HG02840 (cell line): Measurements from ENCODE around the gene EPB41L2.
"Not testable (repeated sequence)": the region's sequence is repeated elsewhere in the genome, so short reads cannot be mapped to it uniquely, and the experiment has no call there.

ENCODE experiments used
- ATAC-seq: cut with Tn5 transposase; IDR thresholded peaks from one replicate; pipeline ENCODE4 v1.9.1; 2021; ENCODE audit warnings: mild to moderate bottlenecking, moderate library complexity, moderate number of reproducible peaks; ENCODE audit not compliant: unreplicated experiment, low FRiP score

The EPB41L2 gene

DNA sequence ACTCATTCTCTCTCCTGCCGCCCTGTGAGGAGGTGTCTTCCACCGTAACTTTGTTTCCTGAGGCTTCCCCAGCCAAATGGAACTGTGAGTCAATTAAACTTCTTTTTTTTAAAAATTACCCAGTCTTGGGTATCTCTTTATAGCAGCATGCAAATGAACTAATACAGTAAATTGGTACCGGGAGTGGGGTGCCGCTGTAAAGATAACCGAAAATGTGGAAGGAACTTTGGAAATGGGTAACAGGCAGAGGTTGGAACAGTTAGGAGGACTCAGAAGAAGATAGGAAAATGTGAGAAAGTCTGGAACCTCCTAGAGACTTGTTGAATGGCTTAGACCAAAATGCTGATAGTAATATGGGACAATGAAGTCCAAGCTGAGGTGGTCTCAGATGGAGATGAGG lies 55.8 kb downstream of the EPB41L2 start:
- no peak for ATAC-seq

DNA sequence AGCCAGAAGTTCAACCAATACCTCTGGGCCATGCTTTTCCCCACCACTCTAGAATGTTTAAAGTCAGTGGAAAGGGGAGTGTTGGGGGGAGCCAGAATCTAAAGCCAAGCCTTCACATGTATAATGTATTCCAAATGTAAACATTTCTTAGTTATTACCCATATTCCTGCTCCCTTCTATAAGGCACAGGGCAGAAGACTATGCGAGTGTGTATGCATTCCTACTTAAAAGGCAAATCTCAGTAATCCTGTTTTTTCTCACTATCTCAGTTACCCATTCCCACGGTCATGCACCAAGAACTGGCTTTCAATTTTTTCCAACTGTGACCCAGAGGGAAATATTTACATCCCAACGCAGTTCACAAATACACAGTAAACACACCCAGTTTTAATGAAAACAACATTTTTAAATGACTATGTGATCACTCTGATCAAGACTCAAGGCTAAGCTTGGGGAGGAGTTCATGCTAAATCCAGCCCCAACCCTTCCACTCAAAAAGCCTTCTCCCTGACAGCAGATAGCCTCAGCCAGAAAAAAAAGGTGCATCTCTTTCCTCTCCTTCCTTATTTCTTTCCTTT lies 57.5 kb downstream of the EPB41L2 start:
- ATAC-seq = no peak

DNA sequence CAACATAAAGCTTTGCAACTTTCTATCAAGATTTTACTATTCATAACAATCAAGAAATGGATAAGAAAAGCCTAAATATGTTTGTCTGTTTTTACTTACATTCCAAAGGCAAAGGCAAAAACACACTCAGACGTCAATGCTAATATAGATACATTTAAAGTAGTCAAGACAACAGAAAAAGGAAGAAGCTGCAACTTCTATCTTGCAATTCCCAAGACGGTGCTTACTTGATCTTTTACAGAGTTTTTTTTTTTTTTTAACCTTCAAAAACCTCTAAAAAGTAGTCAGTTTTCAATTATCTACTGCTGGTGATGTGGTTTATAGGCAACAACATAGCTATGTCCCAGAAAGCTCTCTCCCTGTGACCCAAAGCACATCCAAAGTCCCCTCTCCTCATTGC lies 58.1 kb downstream of the EPB41L2 start:
- no peak for ATAC-seq

DNA sequence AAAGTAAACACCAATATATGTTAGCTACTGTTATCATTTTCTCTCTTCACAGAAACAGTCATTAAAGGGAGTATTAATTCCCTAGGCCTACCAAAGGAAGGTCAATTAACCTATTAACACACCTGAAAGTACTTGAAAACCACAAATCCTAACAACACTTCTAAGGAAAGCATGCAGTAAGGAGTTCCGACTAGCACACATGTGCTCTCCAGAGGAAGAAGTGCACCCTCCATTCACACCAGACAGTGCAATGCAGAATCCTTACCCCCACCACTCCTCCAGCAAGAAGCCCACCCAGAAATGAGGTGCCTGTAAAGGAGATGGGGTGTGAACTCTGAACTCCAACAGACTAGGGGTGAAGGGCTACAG lies 58.7 kb downstream of the EPB41L2 start:
- no peak for ATAC-seq

DNA sequence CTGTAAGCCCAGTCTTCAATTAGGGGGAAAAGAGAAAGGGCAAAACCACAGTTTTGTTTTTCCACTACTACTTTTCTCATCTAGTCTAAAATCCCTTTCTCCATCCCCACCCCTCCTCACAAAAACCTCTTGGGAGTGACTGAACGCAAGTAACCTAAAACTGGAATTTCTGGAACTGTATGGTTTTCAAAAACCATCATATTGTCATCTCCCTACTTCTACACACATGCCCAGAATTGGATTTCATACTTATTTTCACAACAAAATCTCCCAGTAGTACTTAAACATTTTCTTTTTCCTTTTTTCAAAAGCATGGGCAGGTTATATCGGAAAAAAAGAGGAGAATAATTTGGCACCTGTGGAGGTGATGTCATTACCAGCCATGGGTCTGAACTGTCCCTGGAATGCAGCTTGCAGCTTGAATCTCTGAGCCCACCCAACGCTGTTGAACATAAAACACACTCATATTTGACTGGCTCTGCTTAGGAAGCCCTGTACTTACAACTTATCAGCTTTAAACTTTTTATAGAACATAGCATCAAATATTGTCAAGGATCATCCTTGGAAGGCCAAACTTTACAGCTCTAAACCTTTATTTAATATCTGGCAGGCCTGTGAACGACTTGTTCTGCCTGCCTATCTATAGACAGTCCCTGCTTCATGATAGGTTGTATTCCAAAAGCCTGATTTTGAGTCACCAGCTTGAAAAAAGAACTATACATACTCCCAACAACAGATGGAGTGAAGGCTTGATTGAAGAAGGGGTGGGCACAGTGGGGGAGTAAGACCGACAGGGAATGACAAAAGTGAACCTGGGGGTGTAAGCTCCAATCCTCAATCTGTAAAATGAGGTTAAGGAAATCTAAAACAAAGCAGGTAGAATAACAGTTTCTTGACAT lies 59.3 kb downstream of the EPB41L2 start:
- ATAC-seq = no peak

DNA sequence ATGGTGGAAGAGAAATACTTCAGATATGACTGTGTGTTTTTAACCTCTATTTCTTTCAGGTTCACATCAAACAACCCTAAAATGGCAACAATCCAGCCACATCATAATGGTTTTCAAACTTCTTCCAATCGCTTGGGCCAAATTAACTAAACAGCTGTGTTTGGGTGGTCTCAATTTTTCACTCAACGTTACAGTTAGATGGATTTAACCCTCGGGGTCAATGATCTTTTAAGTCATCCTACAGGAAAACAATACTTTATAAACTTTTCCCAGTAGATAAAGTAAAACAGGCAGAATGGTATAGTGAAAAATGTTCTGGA lies 60.4 kb downstream of the EPB41L2 start:
- ATAC-seq = no peak

DNA sequence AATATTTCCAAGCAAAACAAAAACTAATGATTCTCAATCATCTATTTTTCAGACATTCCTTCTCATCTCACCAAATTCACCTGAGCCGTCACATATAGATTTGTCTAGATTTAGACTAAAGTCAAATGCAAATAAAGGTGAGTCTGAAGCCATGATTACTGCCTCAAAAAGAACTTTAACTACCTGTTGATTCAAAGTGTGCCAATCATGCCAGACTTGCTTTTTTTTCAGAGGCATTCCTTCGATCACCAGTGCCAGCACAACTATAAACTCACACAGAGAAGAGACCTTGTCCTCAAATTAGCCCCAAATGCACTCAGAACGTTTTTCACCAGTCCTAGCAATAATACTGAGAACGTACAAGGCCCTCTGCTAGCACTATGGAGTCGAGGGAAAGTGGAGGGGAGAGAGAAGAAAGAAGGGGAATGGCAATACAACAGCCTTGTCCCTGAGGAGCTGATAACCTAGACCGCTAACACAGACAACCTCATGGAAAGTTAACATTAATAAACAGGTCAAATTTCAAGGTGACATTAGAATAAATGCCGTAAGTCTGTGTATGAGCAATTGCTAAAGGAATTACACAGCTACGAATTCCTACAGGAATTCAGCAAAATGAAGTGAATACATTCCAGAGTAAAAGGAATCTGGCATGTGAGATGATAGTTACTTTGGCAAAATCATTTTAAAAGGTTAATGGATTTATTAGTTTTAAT lies 60.9 kb downstream of the EPB41L2 start:
- no peak for ATAC-seq

DNA sequence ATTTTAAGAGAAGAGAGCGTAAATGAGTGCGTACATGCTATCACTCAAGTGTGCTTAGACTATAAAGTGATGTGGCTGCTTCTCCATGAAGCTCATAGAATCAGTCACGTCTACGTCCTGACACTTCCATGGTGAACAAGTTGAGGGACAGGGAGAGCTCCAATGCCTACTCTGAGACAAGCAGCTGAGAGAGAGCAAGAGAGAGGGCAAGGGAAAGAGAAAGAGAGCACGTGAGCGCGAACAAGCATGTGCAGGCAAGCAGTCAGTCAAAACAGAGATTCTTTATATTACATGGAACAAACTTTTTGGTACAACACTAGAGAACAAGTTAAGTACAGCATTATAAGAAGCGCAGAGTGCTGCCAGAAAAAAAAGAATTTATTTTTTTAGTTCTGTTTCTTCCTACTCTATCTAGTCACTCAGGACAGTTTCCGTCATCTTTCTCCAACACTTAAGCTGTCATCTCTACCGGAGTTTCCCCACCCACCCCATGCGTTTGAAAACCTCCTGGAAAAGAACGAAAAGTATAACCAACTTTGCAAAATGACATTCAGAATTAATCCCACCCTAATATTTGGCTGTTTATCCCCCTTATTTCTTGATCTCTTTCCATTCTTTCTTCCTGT lies 61.8 kb downstream of the EPB41L2 start:
- no peak for ATAC-seq

DNA sequence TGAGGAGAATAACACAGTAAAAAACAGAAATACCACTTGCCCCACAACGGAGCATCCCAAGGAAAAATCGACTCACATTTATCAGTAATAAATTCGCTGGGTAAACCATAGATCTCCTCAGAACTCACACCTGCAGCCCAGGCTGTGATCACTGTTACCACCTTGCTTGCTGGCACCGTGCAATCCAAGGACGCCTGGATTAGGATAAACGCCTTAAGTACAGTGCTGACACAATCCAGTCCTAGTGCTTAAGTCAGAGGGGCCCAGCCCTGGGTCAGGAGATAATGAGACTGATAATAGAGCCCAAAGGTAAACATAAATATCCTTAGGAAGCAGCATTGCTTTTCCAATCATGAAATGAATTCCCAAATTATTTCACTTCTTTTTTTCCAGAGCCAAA lies 62.5 kb downstream of the EPB41L2 start:
- ATAC-seq = no peak

DNA sequence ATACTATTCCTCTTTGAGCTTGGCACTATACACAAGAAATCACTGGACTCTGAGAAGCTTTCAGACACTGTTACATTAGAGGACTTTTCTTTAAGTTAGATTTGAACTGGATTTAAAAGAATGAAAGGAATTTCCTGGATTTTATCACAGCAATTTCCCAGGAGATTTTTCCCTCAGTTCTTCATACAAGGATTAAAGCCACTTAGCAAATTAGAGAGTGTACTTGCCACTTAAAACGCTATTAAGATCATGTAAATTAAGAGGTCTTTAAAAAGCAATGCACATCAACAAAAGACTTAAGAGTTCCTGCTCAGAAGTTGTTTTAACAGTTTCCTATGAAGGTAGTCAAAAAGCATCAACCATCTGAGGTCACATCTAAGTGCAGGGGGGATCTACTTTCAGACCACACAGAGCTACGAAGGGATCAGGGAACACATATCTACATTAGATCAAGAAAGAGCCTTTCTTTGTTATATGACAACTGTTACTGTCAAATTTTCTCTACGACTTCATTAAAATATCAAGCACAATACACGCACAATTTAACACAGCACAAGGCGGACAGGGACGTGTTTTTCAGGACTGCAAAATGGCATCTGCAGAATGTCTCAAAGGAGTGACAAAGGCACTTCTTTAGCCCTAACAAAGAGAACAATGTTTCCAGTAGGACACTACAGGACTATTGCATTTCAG lies 65.8 kb downstream of the EPB41L2 start:
- ATAC-seq = no peak

DNA sequence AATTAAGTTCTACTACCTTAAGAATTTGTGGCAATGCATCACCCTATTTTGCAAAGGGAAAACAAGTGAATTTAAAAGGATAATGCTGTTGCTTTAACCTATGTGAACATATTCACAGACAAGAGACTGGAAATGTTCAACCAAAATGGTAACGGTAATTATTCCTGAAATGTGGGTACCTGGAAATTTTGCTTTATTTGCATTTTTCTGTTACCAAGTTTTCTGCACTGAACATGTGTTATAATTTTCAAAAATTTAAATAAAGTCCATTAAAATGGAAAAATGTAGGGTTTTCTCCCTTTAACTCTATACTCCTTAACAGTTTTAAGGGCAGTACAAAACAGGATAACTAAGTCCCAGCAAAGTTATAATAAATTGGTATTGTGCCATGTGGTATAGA lies 66.4 kb downstream of the EPB41L2 start:
- no peak for ATAC-seq

DNA sequence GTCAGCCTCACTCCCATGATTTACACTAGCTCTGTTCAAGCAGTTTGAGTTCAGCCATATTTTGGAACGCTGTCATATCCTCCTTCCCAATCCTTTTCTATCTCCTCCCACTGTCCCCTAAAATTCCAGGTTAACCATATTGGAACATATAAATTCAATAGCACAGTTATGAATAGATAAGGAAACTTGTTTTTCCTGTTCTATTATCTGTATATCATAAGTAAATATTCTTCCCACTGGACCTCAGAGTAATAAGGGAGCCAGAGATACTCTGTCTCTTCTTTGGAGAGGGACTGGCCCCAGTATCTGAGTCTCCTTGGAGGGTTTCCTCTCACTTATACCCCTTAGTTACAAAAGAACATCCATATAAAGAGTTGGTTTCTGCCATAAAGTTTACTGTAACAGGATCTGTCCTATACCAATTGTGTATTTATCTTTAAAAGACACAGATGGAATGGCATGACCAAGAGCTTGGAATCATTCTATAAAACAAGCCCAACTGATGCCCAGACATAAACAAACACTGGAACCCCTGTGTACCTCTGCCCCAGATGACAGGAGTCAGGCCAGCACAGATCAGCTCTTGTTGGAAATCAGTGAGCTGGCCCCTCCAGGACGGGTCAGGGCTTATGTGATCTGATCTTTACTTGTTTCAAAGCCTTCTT lies 67.1 kb downstream of the EPB41L2 start:
- no peak for ATAC-seq

DNA sequence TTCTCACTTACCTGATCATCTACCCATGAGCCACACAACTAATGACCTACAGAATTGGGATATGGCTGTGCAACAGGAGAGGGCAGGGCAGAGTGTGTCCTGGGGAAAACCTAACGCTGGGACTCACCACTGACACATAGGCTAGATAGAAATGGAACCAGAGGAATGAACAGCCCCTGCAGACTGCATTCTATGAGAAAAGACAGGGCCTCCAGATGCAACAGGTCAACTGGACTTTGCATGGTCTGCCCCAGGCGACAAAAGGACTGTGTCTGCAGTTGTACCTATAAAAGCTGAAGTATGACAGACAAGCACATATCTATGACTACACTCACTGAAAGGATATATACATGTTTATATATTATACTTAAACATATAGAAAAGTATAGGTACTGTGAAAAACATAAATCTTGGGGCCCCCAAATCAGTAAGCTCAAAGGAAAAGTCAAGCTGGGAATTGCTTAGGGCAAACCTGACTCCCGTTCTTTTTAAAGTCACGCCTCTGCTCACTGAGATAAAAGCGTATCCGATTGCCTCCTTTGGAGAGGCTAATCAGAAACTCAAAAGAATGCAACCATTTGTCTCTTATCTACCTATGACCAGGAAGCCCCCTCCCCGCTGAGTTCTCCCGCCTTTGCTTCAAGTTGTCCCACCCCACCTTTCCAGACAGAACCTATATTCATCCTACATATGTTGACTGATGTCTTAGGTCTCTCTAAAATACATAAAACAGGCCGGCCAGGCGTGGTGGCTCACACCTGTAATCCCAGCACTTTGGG lies 68.5 kb downstream of the EPB41L2 start:
- ATAC-seq = no peak

DNA sequence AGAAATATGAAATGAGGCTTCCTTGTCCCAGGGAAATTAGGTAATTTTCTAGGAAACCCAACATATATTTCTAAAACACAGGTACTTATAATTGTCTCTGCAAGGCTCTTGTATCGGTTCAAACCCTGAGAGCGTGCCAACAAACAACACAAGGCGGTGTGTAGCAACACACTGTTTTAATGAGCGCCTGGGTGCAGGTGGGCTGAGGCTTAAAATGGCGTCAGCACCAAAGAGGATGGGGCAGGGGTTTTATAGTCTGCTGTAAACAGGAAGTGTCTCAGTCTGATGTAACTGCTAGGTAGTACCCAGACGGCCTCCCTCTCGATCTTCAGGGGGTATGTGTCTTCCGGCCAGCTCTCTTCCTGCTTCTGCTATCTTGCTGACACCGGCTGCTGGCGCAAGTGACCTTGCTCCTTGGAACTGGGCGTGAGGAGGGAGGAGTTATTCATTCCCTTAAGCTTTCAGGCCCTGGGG lies 69.7 kb downstream of the EPB41L2 start:
- no peak for ATAC-seq

DNA sequence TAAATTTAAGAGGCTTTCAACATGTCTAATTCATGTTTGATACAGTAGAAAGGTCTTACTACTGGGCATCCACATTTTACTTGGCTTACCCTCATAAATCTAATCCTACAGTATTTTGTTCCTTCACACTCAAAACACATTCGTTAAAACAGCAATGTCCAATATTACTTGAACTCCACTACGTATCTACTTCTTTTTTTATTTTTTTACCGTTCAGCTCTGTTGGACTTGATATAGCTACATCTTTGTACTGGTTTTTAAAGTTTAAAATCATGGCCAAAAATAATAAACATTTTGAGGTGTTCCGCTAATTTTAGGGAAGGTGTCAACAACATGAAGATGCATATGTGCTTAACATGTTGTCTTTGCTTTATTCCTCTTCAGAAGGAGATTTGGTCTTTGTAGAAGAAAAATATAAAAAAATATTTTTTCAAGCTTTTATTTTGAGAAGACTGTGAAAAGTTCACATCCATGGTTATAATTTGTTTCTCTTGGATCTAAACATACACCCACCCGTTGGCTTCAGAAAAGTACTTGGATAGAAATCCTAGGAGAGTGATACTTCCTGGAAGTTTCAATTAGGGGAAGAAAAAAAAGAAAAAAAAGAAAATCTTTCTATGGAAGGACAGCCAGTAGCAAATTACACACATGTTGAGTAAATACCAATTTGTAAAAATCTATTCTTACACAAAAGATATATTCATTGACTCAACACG lies 71.5 kb downstream of the EPB41L2 start:
- no peak for ATAC-seq

DNA sequence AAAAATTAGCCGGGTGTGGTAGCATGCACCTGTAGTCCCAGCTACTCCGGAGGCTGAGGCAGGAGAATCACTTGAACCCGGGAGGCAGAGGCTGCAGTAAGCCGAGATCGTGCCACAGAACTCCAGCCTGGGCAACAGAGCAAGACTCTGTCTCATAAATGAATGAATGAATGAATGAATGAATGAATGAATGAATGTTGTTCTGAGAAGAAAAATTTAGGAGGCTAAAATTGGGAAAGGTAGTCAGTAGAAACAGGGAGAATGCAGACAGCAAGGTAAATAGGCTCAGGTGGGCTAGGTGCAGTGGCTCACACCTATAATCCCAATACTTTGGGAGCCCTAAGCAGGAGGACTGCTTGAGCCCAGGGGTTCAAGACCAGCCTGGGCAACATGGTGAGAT lies 75.5 kb downstream of the EPB41L2 start:
- not testable (repeated sequence) for ATAC-seq

DNA sequence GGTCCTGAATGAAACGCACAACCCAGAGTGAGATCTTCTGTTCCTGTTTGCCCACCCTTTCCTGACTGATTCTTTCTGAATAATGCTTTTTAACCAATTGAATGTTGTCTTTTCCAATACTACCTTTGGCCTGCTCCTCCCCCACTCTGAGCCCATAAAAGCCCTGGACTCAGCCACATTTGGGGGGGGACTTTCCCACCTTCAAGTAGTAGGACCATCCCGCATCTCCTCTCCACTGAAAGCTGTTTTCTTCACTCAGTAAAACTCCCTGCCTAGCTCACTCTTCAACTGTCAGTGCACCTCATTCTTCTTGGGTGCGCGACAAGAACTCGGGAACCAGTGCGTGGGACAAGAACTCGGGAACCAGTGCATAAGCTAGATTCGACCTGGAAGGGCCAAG lies 77.9 kb downstream of the EPB41L2 start:
- ATAC-seq = no peak

DNA sequence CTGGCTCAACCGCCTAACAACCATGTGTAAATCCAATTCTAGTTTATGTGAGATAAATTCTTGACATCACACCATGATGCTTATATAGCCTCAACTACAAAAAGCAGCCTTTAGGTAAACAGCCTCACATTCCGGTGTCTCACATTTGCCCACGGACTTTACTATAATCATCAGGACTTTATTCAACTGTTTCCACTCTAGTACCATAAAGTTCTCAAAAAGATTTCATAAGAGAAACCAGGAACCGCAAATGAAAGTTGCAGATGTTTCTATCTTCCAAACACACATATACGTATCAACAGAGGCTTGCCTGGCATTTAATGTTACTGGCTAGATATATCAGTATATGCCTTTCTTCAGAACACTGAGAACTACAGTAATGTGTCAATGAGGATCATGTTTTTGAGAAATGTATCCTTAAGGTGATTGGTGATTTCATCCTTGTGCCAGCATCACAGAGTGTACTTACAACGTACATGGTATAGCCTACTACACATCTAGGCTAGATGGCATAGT lies 80.0 kb downstream of the EPB41L2 start:
- ATAC-seq = no peak
